Measurements from ENCODE around the gene RND2. TPM values are rescaled to one million over a fixed set of nuclear protein-coding genes. Genes with fewer than 3 reads are reported as not detected.
A peak's percentile ranks its signal among the peaks of the same experiment; 100 is the strongest.

RND2 gene
- total and polyA plus RNA-seq, 9 of the 15 experiments (the other 6 are each of a cell fraction or from before 2014, with no cell fraction given): 0.15 to 1.9 (median 0.98) TPM

DNA sequence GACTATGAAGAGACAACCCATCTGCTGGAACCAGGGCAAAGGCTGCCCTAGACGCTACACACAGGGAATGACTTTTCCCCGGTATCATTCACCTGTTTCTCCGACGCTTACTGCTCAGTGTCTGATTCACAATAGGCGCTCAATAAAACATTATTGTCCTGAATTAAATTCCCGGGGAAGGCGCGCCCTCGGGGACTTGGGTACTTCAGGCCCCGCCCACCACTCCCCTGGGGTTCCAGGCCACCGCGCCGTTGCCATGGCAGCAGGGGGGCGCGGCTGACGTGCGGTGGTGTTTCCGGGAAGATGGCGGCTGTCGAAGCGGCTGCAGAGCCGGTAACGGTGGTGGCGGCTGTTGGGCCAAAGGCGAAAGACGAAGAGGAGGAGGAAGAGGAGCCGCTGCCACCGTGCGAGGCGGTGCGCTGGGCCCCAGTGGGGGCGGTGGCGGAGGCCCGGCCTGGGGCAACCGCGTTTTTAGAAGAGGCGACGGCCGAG is 44.7 kb upstream of the RND2 start, which contains the start of gene RUNDC1 (continued):
- TF ChIP-seq, protein P1, sequence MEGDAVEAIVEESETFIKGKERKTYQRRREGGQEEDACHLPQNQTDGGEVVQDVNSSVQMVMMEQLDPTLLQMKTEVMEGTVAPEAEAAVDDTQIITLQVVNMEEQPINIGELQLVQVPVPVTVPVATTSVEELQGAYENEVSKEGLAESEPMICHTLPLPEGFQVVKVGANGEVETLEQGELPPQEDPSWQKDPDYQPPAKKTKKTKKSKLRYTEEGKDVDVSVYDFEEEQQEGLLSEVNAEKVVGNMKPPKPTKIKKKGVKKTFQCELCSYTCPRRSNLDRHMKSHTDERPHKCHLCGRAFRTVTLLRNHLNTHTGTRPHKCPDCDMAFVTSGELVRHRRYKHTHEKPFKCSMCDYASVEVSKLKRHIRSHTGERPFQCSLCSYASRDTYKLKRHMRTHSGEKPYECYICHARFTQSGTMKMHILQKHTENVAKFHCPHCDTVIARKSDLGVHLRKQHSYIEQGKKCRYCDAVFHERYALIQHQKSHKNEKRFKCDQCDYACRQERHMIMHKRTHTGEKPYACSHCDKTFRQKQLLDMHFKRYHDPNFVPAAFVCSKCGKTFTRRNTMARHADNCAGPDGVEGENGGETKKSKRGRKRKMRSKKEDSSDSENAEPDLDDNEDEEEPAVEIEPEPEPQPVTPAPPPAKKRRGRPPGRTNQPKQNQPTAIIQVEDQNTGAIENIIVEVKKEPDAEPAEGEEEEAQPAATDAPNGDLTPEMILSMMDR (IDR thresholded peaks at IDR 0.05 in 2 of 3, conservative IDR thresholded peaks at IDR 0.05 in 1 of 3; ENCODE audit: insufficient read depth in 2 of 3, low read depth in 1 of 3, low read length in 3 of 3): no peak
- TF ChIP-seq, protein P2, sequence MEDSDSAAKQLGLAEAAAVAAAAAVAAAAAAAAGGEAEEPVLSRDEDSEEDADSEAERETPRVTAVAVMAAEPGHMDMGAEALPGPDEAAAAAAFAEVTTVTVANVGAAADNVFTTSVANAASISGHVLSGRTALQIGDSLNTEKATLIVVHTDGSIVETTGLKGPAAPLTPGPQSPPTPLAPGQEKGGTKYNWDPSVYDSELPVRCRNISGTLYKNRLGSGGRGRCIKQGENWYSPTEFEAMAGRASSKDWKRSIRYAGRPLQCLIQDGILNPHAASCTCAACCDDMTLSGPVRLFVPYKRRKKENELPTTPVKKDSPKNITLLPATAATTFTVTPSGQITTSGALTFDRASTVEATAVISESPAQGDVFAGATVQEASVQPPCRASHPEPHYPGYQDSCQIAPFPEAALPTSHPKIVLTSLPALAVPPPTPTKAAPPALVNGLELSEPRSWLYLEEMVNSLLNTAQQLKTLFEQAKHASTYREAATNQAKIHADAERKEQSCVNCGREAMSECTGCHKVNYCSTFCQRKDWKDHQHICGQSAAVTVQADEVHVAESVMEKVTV (CRISPR knock-in tag; IDR thresholded peaks at IDR 0.05): no peak
- TF ChIP-seq ZNF561 (CRISPR knock-in tag; conservative IDR thresholded peaks at IDR 0.05): no peak
- no peak for TF ChIP-seq NBN (IDR thresholded peaks at IDR 0.05; ENCODE audit: low read depth)
- TF ChIP-seq, protein P3, sequence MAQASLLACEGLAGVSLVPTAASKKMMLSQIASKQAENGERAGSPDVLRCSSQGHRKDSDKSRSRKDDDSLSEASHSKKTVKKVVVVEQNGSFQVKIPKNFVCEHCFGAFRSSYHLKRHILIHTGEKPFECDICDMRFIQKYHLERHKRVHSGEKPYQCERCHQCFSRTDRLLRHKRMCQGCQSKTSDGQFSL (CRISPR knock-in tag; IDR thresholded peaks at IDR 0.05): no peak
- TF ChIP-seq, protein P3 (tag; IDR thresholded peaks at IDR 0.05): no peak
- TF ChIP-seq, protein P4, sequence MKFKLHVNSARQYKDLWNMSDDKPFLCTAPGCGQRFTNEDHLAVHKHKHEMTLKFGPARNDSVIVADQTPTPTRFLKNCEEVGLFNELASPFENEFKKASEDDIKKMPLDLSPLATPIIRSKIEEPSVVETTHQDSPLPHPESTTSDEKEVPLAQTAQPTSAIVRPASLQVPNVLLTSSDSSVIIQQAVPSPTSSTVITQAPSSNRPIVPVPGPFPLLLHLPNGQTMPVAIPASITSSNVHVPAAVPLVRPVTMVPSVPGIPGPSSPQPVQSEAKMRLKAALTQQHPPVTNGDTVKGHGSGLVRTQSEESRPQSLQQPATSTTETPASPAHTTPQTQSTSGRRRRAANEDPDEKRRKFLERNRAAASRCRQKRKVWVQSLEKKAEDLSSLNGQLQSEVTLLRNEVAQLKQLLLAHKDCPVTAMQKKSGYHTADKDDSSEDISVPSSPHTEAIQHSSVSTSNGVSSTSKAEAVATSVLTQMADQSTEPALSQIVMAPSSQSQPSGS (CRISPR knock-in tag; IDR thresholded peaks at IDR 0.05): no peak
- no peak for TF ChIP-seq HDAC3 (IDR thresholded peaks at IDR 0.05; ENCODE audit: borderline replicate concordance, partially characterized antibody)
- TF ChIP-seq, protein P5, sequence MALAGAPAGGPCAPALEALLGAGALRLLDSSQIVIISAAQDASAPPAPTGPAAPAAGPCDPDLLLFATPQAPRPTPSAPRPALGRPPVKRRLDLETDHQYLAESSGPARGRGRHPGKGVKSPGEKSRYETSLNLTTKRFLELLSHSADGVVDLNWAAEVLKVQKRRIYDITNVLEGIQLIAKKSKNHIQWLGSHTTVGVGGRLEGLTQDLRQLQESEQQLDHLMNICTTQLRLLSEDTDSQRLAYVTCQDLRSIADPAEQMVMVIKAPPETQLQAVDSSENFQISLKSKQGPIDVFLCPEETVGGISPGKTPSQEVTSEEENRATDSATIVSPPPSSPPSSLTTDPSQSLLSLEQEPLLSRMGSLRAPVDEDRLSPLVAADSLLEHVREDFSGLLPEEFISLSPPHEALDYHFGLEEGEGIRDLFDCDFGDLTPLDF (CRISPR knock-in tag; IDR thresholded peaks at IDR 0.05): no peak
- TF ChIP-seq, protein P6, sequence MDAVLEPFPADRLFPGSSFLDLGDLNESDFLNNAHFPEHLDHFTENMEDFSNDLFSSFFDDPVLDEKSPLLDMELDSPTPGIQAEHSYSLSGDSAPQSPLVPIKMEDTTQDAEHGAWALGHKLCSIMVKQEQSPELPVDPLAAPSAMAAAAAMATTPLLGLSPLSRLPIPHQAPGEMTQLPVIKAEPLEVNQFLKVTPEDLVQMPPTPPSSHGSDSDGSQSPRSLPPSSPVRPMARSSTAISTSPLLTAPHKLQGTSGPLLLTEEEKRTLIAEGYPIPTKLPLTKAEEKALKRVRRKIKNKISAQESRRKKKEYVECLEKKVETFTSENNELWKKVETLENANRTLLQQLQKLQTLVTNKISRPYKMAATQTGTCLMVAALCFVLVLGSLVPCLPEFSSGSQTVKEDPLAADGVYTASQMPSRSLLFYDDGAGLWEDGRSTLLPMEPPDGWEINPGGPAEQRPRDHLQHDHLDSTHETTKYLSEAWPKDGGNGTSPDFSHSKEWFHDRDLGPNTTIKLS (IDR thresholded peaks at IDR 0.05; ENCODE audit: borderline replicate concordance, low read depth): peak; percentile 27; the same call in 1 of the 2 replicates
- TF ChIP-seq, protein P7, sequence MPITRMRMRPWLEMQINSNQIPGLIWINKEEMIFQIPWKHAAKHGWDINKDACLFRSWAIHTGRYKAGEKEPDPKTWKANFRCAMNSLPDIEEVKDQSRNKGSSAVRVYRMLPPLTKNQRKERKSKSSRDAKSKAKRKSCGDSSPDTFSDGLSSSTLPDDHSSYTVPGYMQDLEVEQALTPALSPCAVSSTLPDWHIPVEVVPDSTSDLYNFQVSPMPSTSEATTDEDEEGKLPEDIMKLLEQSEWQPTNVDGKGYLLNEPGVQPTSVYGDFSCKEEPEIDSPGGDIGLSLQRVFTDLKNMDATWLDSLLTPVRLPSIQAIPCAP (CRISPR knock-in tag; IDR thresholded peaks at IDR 0.05; ENCODE audit: borderline replicate concordance): no peak
- TF ChIP-seq, protein P8, sequence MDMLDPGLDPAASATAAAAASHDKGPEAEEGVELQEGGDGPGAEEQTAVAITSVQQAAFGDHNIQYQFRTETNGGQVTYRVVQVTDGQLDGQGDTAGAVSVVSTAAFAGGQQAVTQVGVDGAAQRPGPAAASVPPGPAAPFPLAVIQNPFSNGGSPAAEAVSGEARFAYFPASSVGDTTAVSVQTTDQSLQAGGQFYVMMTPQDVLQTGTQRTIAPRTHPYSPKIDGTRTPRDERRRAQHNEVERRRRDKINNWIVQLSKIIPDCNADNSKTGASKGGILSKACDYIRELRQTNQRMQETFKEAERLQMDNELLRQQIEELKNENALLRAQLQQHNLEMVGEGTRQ (CRISPR knock-in tag; IDR thresholded peaks at IDR 0.05): no peak
- no peak for TF ChIP-seq ZFP1 (CRISPR knock-in tag; IDR thresholded peaks at IDR 0.05)
- no peak for TF ChIP-seq ZNF239 (CRISPR knock-in tag; IDR thresholded peaks at IDR 0.05)
- TF ChIP-seq, protein P9, sequence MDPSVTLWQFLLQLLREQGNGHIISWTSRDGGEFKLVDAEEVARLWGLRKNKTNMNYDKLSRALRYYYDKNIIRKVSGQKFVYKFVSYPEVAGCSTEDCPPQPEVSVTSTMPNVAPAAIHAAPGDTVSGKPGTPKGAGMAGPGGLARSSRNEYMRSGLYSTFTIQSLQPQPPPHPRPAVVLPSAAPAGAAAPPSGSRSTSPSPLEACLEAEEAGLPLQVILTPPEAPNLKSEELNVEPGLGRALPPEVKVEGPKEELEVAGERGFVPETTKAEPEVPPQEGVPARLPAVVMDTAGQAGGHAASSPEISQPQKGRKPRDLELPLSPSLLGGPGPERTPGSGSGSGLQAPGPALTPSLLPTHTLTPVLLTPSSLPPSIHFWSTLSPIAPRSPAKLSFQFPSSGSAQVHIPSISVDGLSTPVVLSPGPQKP (CRISPR knock-in tag; IDR thresholded peaks at IDR 0.05): no peak

All from K562 (cell line).